Smooth muscle cell (in vitro differentiated cells): ENCODE measurements around the gene CD300A. TPM values are rescaled to one million over a fixed set of nuclear protein-coding genes. Genes with fewer than 3 reads are reported as not detected.
"Not testable (repeated sequence)": the region's sequence is repeated elsewhere in the genome, so short reads cannot be mapped to it uniquely, and the experiment has no call there.

ENCODE experiments used
- DNase-seq: peaks from one replicate; lab custom pipeline; 2025; ENCODE audit not compliant: unreplicated experiment; lab: John Stamatoyannopoulos, UW
- H2AFZ ChIP-seq: fragments of 200-600 bp; sonication (generic); 2 replicates; pipeline ENCODE4 v1.6.0; 2016; ENCODE audit warnings: antibody characterized with exemption, low read depth, mild to moderate bottlenecking
- H3F3A ChIP-seq: fragments of 200-600 bp; sonication (generic); 2 replicates; pipeline ENCODE4 v1.6.0; 2017; ENCODE audit warnings: antibody characterized with exemption, low read depth
- H3K27ac ChIP-seq: fragments of 200-600 bp; sonication (generic); 2 replicates; pipeline ENCODE4 v1.5.1; 2016; ENCODE audit warnings: low read depth, mild to moderate bottlenecking
- H3K27me3 ChIP-seq: fragments of 200-600 bp; sonication (generic); 2 replicates; pipeline ENCODE4 v1.6.1; 2016; ENCODE audit warnings: low read depth, mild to moderate bottlenecking
- H3K36me3 ChIP-seq: fragments of 200-600 bp; sonication (generic); 2 replicates; pipeline ENCODE4 v1.5.1; 2016; ENCODE audit warnings: low read depth
- H3K4me1 ChIP-seq: fragments of 200-600 bp; sonication (generic); 2 replicates; pipeline ENCODE4 v1.5.1; 2016; ENCODE audit warnings: low read depth
- H3K4me2 ChIP-seq: fragments of 200-600 bp; sonication (generic); 2 replicates; pipeline ENCODE4 v1.6.0; 2016; ENCODE audit warnings: mild to moderate bottlenecking
- H3K4me3 ChIP-seq: fragments of 200-600 bp; sonication (generic); 2 replicates; pipeline ENCODE4 v1.5.1; 2016; ENCODE audit warnings: mild to moderate bottlenecking
- H3K79me2 ChIP-seq: fragments of 200-600 bp; sonication (generic); 2 replicates; pipeline ENCODE4 v1.6.0; 2016; ENCODE audit warnings: low read depth, mild to moderate bottlenecking
- H3K9ac ChIP-seq: fragments of 200-600 bp; sonication (generic); 2 replicates; pipeline ENCODE4 v1.6.0; 2016; ENCODE audit warnings: low read depth
- H3K9me3 ChIP-seq: fragments of 200-600 bp; sonication (generic); replicated peaks from 2 replicates; pipeline ENCODE4 v1.5.1; 2016; ENCODE audit warnings: low read depth
- H4K20me1 ChIP-seq: fragments of 200-600 bp; sonication (generic); 2 replicates; pipeline ENCODE4 v1.6.0; 2016; ENCODE audit warnings: low read depth
- WGBS: methylation state at CpG from one replicate; pipeline ENCODE4 v1.1.7; 2016; ENCODE audit warnings: low lambda C conversion rate; 5-methylcytosine and 5-hydroxymethylcytosine counted together
- polyA plus RNA-seq: library from polyadenylated mRNA; unstranded; fragments of >200 nt; fragmentation: Nextera tagmentation; extraction: Ambion mirVana; gene quantifications from 2 replicates; pipeline ENCODE4 v1.2.1, GENCODE V29; 2016
- total RNA-seq: library from RNA; depleted of rRNA; stranded (reverse); fragments of >200 nt; gene quantifications from 2 replicates; pipeline ENCODE4 v1.2.3, GENCODE V29; 2014
- TF ChIP-seq, protein P1 (sequence below): fragments of 200-600 bp; sonication (generic); IDR thresholded peaks from 2 replicates; pipeline ENCODE4 v1.5.1; 2017; ENCODE audit warnings: borderline replicate concordance, mild to moderate bottlenecking, antibody characterized with exemption; ENCODE audit not compliant: insufficient read depth, poor library complexity, severe bottlenecking

Gene CD300A
- total and polyA plus RNA-seq, 2 experiments from 2014 or later: not detected

DNA sequence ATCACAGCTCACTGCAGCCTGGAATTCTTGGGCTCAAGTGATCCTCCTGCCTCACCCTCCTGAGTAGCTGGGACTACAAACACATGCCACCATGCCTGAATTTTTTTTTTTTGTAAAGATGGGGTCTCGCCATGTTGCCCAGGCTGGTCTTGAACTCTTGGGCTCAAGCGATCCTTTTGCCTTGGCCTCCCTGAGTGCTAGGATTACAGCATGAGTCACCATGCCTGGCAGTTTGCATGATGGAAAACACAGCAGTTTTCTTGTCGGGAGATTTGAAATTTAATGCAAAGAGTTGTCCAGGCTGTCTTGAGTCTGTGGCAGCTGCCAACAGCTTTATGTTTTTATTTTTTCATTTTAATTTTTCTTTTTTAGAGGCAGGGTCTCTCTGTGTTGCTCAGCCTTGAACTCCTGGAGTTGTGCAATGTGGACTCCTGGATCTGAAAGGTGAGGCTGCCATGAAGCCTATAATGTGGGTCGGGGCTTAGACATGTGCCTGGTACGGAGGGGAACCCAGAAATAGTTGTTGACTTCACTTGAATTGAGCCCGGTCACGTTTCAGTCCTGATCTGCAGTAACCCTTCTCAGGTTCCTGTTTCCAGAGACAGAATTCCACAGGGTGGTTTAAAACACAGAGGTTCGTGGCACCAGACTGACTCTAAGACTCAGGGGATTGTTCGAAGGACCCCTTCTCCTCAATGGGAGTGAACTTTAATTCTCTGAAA lies 18.7 kb downstream of the CD300A start:
- H3K9ac ChIP-seq: no peak overlapping the region
- no peak overlapping the region for H2AFZ ChIP-seq
- no peaks in the 10 kb centered on the region for H3K36me3 ChIP-seq
- WGBS: 69% methylated on average over 9 of the region's 9 CpGs
- no peaks in the 10 kb centered on the region for H3F3A ChIP-seq
- H3K79me2 ChIP-seq: no peaks in the 10 kb centered on the region
- H3K9me3 ChIP-seq: no peaks in the 10 kb centered on the region
- DNase-seq: no peak
- TF ChIP-seq, protein P1, sequence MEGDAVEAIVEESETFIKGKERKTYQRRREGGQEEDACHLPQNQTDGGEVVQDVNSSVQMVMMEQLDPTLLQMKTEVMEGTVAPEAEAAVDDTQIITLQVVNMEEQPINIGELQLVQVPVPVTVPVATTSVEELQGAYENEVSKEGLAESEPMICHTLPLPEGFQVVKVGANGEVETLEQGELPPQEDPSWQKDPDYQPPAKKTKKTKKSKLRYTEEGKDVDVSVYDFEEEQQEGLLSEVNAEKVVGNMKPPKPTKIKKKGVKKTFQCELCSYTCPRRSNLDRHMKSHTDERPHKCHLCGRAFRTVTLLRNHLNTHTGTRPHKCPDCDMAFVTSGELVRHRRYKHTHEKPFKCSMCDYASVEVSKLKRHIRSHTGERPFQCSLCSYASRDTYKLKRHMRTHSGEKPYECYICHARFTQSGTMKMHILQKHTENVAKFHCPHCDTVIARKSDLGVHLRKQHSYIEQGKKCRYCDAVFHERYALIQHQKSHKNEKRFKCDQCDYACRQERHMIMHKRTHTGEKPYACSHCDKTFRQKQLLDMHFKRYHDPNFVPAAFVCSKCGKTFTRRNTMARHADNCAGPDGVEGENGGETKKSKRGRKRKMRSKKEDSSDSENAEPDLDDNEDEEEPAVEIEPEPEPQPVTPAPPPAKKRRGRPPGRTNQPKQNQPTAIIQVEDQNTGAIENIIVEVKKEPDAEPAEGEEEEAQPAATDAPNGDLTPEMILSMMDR: no peak
- H3K4me2 ChIP-seq: no peak overlapping the region
- H3K27ac ChIP-seq: no peak overlapping the region
- H3K4me3 ChIP-seq: no peak overlapping the region
- peaks cover 6% of the 10 kb centered on the region for H3K27me3 ChIP-seq
- no peaks in the 10 kb centered on the region for H3K4me1 ChIP-seq
- no peaks in the 10 kb centered on the region for H4K20me1 ChIP-seq

DNA sequence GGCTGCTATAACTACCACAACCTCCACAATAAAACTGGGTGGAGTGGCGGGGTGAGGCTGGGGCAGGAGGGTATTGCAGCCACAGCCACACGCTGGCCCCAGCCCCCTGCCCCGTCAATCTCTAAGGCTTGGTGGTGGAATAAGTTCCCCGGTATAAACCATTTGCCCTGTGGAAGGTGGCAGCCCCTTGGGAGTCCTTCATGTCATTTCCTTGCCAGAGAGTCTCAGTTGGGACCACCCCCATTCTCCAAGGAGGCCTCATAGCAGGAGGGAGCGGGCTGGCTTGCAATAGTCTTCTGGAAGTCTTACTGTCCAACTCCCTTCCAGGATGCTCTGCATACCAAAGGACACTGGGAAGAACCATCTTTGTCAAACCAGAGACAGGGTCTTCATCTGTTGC lies 19.4 kb downstream of the CD300A start:
- Histone ChIP-seq H3K36me3 (no peaks in the 10 kb centered on the region), H3K4me3 (no peak overlapping the region), H3K79me2 (no peaks in the 10 kb centered on the region), H3K9ac (no peak overlapping the region), H4K20me1 (no peaks in the 10 kb centered on the region), H3K27me3 (peaks cover 6% of the 10 kb centered on the region), H3K27ac (no peak overlapping the region), H3K9me3 (no peaks in the 10 kb centered on the region), H3F3A (no peaks in the 10 kb centered on the region), H2AFZ (no peak overlapping the region), H3K4me1 (no peaks in the 10 kb centered on the region), H3K4me2 (no peak overlapping the region)
- no peak for DNase-seq
- TF ChIP-seq, protein P1: no peak
- 94% methylated on average over 5 of the region's 5 CpGs for WGBS

DNA sequence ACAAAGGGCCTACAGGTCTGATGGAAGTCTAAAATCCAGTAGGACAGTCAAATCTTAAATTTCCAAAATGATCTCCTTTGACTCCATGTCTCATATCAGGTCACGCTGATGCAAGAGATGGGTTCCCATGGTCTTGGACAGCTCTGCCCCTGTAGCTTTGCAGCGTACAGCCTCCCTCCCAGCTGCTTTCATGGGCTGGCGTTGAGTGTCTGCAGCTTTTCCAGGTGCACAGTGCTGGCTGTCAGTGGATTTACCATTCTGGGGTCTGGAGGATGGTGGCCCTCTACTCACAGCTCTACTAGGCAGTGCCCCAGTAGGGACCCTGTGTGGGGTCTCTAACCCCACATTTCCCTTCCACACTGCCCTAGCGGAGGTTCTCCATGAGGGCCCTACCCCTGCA lies 21.8 kb downstream of the CD300A start:
- not testable (repeated sequence) for H3K79me2 ChIP-seq

GRCh38 chr17:74490716-74491115 lies 24.3 kb downstream of the CD300A start:
- Histone ChIP-seq H3K27ac (no peak overlapping the region), H3K4me3 (no peak overlapping the region), H3K4me1 (no peaks in the 10 kb centered on the region), H3K4me2 (no peak overlapping the region), H2AFZ (no peak overlapping the region), H3K36me3 (no peaks in the 10 kb centered on the region), H3F3A (no peaks in the 10 kb centered on the region), H3K9ac (no peak overlapping the region), H4K20me1 (no peaks in the 10 kb centered on the region), H3K79me2 (no peaks in the 10 kb centered on the region), H3K27me3 (no peaks in the 10 kb centered on the region), H3K9me3 (no peaks in the 10 kb centered on the region)
- 93% methylated on average over 9 of the region's 9 CpGs for WGBS
- TF ChIP-seq, protein P1: no peak
- DNase-seq: no peak

More for the DNA sequence above, 21.8 kb downstream of the CD300A start:
- not testable (repeated sequence) for H2AFZ ChIP-seq, H3K27ac ChIP-seq, H3K9ac ChIP-seq, H3K36me3 ChIP-seq, H3K9me3 ChIP-seq, H3K4me1 ChIP-seq, DNase-seq, H3K4me2 ChIP-seq, H3K27me3 ChIP-seq, H3F3A ChIP-seq, H4K20me1 ChIP-seq, H3K4me3 ChIP-seq
- 97% methylated on average over 4 of the region's 4 CpGs for WGBS
